ENCODE data around the gene TMEM220.

DNA sequence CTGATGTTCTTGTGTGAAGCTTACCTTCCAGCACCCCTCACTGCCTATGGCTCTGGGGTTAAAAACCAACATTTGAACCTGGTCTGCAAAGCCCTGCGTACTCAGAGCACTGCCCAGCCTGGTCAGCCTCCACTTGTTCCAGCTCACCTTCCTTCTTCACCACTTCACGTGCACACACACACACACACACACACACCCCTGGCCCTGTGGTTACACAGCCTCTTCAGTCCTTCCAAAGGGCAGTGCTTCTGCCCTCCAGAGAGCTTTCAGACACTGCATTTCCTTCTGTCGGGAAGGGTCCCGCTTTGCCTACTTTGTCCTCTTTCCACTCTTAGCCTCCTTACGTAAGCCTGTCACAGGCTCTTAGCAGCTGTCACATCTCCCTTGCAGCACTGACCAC, 9.6 kb upstream of the TMEM220 start:
- TF ChIP-seq, protein P1, sequence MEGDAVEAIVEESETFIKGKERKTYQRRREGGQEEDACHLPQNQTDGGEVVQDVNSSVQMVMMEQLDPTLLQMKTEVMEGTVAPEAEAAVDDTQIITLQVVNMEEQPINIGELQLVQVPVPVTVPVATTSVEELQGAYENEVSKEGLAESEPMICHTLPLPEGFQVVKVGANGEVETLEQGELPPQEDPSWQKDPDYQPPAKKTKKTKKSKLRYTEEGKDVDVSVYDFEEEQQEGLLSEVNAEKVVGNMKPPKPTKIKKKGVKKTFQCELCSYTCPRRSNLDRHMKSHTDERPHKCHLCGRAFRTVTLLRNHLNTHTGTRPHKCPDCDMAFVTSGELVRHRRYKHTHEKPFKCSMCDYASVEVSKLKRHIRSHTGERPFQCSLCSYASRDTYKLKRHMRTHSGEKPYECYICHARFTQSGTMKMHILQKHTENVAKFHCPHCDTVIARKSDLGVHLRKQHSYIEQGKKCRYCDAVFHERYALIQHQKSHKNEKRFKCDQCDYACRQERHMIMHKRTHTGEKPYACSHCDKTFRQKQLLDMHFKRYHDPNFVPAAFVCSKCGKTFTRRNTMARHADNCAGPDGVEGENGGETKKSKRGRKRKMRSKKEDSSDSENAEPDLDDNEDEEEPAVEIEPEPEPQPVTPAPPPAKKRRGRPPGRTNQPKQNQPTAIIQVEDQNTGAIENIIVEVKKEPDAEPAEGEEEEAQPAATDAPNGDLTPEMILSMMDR (IDR thresholded peaks at IDR 0.05), result no peak
- TF ChIP-seq, protein P2, sequence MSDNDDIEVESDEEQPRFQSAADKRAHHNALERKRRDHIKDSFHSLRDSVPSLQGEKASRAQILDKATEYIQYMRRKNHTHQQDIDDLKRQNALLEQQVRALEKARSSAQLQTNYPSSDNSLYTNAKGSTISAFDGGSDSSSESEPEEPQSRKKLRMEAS (IDR thresholded peaks at IDR 0.05; ENCODE audit: low read depth), result no peak
- TF ChIP-seq JUND (IDR thresholded peaks at IDR 0.05), result no peak
- TF ChIP-seq CHD2 (IDR thresholded peaks at IDR 0.05; ENCODE audit: low read length, partially characterized antibody), result no peak

All from SK-N-SH (cell line).